NCI-H226 (cell line): ENCODE results near the gene XIRP1.
"Not testable (repeated sequence)": the region's sequence is repeated elsewhere in the genome, so short reads cannot be mapped to it uniquely, and the experiment has no call there.

Source experiments
- DNase-seq: peaks from one replicate; pipeline ENCODE4 v3.0.0-alpha.2; 2015

The XIRP1 gene, protein sequence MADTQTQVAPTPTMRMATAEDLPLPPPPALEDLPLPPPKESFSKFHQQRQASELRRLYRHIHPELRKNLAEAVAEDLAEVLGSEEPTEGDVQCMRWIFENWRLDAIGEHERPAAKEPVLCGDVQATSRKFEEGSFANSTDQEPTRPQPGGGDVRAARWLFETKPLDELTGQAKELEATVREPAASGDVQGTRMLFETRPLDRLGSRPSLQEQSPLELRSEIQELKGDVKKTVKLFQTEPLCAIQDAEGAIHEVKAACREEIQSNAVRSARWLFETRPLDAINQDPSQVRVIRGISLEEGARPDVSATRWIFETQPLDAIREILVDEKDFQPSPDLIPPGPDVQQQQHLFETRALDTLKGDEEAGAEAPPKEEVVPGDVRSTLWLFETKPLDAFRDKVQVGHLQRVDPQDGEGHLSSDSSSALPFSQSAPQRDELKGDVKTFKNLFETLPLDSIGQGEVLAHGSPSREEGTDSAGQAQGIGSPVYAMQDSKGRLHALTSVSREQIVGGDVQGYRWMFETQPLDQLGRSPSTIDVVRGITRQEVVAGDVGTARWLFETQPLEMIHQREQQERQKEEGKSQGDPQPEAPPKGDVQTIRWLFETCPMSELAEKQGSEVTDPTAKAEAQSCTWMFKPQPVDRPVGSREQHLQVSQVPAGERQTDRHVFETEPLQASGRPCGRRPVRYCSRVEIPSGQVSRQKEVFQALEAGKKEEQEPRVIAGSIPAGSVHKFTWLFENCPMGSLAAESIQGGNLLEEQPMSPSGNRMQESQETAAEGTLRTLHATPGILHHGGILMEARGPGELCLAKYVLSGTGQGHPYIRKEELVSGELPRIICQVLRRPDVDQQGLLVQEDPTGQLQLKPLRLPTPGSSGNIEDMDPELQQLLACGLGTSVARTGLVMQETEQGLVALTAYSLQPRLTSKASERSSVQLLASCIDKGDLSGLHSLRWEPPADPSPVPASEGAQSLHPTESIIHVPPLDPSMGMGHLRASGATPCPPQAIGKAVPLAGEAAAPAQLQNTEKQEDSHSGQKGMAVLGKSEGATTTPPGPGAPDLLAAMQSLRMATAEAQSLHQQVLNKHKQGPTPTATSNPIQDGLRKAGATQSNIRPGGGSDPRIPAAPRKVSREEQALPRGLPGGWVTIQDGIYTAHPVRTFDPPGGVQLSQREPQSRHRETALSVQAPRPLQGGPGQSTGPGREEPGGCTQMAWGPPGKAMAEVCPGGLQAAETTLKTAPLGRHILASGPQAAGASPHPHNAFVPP (N-terminal part only)

DNA sequence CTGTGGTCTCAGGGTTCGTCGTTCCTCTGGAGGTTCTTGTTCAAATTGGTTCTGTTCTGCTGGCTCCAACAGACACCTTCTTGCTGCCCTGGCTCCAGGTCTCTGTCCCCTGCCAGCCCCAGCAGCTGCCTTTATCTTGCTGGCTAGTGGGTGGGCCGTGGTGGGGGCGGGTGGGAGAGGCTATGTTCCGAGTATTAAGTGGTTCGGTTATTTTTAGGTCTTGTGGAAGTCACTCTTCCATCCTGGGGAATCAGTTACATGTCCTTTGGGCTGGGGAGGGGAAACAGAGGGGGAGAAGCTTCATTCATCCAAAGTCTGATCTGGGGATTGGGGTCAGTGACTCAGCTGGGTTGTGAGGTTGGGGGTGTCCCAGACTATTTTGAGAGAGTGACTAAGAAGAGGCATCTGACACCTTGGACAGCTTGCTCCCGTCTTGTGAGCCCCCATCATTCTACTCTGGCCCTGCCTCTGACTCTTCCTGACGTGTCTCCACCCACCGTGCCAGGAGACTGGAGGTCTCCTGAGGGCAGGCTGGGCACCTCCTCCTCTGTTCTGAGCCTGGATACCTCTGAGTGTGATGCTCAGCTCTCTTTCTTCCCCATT, at the start of gene XIRP1:
Gene XIRP1 (minus strand): TSS at position 106 of the 603 bp plus-strand sequence. CDS start 3,150 bp downstream, outside the sequence.
- DNase-seq: no peak

DNA sequence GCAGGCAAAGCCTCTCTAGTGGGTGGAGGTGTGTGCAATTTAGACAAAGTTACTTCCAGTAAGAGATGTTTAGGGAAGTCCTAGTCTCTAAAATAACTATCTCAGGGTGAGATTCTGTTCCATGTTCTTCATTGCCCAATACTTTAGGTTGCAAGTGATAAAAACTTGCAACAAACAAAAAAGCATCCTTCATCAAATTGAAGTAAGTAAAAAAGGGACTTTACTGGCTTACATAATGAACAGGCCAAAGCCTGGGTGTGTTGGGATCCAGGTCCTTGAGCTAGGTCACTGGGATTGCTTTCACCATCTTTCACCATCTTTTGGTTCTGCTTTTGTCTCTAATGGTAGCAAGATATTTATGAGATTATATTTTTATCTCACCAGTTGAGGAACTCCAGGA, 49.2 kb upstream of the XIRP1 start:
- no peak for DNase-seq

DNA sequence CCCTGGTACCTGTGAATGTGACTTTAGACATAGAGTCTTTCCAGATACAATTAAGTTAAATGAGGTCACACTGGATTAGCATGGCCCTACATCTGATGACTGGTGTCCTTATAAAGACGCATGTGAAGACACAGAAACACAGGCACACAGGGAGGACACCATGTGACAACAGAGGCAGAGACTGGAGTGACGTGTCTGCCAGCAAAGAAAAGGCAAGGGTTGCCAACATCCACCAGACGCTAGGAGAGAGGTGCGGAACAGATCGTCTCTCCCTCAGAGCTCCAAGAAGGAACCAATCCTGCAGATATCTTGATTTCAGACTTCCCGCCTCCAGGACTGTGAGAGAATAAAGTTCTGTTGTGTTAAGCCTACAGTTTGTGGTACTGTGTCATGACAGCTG, 44.6 kb upstream of the XIRP1 start:
- DNase-seq: no peak

DNA sequence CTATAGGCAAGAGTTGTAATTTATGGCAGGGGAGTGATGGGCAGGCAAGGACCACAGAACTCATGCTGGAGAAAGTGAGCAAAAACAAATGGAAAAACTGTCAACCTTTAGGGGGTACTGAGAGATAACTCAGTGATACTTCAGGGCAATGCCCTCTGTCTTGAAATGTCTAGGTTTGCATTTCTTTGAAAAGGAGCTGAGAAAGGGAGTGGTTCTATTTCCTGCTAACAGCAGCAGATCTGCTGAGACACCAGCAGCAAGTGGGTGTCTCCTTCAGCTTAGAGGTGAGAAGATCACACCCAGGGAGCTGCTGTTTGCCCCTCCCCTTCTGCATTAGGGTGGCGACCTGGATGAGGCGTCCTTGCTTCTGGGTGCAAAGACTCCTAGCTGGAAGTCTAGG, 42.3 kb upstream of the XIRP1 start:
- no peak for DNase-seq

DNA sequence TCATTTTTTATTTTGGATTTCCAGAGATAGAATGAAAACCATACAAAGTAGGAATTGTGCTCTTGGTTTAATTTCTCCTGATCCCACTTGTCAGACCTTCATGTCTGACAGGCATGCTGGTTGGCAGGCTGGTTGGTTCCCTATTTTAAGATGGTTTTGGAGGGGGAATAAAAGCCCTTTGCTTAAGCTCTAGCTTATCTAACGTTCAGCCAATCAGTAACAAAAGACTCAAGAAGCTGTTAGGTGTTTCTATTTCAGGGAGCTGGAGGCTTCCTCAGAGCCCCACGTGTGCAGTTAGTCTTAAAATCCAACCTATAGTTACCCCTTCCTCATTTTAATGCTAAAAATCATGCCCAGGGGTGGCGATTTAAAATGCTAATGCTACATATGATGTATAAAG, 40.5 kb upstream of the XIRP1 start:
- no peak for DNase-seq

DNA sequence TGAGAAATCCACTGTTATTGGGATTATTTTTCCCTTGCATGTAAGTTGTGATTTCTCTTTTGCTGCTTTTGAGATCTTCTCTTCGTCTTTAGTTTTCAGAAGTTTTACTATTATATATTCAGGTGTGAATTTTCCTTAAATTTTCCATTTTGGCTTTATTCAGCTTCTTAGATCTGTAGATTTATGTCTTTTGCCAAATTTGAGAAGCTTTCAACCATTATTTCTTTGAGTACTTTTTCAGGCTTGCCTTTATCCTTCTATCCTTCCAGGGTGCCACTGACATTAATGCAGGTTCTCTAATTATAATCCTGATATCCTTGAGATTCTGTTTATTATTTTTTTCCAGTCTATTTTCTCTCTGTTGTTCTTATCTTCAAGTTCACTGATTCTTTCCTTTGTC, 38.1 kb upstream of the XIRP1 start:
- no peak for DNase-seq

DNA sequence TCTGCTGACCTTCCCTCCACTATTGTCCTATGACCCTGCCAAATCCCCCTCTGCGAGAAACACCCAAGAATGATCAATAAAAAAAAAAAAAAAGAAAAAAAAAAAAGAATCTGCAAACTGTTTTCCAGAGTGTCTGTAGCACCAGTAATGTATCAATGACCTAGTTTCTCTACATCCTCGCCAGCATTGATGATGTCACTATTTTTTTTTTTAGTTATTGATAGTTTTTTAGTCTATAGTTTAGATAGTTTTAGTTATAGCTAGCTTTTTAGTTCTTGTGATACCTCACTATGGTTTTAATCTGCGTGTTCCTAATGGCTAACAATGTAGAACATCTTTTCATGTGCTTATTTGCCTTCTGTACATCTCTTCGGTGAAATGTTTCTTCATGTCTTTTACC, 36.1 kb upstream of the XIRP1 start:
- no peak for DNase-seq

DNA sequence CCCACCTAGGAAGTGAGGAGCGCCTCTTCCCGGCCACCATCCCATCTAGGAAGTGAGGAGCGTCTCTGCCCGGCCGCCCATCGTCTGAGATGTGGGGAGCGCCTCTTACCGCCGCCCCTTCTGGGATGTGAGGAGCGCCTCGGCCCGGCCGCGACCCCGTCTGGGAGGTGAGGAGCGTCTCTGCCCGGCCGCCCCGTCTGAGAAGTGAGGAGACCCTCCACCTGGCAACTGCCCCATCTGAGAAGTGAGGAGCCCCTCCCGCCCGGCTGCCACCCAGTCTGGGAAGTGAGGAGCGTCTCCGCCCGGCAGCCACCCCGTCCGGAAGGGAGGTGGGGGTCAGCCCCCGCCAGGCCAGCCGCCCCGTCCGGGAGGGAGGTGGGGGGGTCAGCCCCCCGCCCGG, 35.2 kb upstream of the XIRP1 start:
- not testable (repeated sequence) for DNase-seq

DNA sequence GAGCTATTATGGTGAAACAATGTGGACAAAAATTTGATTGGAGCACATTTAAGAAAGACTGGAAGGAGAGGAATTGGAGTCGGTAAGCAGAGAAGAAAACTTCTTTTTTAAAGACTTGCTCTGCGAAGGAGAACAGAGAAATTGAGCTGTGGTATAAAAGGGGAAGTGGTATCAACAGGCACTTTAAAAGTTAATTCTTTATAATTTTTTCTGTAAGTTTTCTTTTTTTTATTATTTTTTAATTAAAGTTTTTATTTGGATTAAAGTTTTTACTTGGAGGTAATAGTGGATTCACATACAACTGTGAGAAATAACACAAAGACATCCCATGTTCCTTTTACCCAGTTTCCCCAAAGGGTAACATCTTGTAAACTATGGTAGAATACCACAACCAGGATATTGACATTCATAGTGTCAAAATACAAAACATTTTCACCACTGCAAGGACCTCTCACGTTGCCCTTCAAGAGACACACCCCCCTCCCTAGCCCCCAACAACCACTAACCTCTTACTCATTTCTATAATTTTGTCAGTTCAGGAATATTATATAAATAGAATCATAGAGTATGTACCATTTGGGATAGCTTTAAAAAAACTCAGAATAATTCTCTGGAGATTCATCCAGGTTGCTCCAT, 33.8 kb upstream of the XIRP1 start:
- DNase-seq: no peak

DNA sequence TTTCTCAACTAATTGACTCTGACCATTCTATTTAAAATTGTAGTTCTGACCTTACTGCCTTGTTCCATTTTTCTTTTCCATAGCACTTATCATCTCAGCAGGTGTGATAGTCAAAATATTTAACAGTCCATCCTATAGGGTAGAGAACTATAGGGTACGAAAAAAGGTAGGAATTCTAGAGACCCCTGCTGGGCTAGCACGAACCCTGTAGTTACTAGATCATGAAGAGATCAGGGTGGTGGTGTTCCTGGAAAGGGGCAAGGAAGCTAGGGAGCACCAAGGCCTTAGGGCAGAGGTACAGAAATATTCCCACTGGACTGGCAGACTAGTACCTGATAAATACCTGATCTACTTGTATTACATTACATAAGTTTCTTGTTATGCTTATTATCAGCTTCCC, 31.9 kb upstream of the XIRP1 start:
- no peak for DNase-seq

DNA sequence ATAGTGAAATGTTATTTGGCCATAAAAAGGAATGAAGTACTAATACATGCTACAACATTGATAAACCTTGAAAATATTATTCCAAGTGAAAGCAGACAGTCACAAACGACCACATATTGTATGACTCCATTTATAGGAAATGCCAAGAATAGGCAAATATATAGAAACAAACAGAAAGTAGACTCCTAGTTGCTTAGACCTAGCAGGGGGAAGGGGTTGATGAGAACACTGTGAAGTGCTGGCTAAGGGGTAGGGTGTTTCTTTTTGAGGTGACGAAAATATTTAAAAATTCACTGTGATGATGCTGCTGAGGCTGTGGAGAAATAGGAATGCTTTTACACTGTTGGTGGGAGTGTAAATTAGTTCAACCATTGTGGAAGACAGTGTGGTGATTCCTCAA, 30.5 kb upstream of the XIRP1 start:
- DNase-seq: no peak

DNA sequence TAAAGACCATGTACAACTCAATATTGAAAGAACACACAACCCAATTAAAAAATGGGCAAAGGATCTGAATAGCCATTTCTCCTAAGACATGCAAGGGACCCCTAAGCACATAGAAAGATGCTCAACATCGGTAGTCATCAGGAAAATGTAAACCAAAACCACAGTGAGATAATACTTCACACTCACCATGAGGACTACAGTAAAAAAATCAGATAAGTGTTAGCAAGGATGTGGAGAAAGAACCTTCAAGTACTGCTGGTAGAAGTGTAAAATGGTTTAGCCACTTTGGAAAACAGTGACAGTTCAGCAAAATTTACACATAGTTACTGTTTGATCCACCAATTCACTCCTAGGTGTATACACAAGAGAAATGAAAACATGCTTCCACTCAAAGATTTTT, 30.1 kb upstream of the XIRP1 start:
- no peak for DNase-seq

DNA sequence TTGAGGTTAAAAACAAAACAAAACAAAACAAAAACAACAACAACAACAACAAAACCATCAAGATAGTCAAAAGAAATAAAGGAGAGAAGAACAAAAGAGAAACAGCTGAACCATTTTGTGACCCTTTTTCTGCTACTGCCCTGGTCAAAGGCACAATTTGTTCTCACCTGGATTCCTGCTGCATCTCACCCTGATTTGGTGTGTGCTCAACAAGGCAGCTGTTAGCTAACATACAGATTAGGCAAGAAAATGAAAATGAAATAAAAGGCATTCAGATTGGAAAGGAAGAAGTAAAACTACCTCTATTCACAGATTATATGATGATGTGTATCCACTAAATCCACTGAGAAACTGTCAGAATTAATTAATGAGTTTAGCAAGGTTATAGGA, 28.7 kb upstream of the XIRP1 start:
- no peak for DNase-seq

DNA sequence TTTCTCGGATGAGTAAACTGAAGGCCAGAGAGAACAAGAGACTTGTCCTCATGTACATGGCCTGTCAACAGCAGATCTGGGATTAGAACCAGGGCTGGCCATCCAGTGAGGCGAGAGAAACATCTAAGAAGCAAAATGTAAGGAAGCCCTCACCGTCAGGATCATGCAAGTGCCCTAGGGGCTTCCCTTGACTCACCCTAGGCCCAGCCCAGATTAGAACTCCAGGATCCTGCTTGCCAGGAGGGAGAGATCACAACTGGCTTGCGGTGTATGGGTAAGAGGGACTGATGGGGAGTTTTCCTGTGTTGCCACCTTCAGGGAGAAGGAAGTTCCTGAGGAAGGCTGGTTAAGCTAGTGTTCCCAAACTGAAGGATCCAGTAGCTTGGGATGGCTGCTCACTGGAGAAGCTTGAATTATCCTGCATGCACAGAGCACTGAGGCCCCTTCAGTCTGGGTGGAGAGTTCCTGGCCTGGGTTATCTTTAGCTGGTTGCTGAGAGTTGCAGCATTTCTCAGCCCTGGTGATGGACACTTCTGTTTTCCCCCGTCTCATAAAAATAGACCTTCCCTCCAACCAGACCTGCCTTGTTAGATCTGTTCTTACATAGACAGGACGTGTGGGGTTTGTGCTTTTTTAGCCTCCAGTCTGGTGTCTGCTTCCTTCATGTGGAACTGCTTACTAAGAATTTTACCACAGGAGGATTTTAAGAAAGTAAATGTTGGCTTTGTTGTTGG, 28.2 kb upstream of the XIRP1 start:
- no peak for DNase-seq

DNA sequence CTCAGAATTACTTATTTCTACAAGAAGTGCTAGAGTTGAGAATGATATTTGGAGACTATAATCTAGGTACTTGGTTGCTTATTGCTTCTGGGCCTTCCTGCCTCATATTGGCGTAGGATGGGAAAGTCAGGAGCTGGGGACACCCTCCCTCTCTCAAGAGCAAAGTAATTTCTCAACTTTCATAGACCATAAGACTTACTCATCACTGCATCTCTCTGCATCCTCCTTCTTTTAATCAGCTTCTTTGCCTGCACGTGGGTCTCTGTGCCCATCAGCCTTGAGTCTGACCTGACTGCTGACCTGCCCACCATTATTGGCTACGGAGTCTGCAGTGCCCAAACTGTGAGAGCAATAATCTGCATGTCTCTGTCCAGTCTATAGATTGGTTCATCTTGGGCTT, 27.3 kb upstream of the XIRP1 start:
- no peak for DNase-seq

DNA sequence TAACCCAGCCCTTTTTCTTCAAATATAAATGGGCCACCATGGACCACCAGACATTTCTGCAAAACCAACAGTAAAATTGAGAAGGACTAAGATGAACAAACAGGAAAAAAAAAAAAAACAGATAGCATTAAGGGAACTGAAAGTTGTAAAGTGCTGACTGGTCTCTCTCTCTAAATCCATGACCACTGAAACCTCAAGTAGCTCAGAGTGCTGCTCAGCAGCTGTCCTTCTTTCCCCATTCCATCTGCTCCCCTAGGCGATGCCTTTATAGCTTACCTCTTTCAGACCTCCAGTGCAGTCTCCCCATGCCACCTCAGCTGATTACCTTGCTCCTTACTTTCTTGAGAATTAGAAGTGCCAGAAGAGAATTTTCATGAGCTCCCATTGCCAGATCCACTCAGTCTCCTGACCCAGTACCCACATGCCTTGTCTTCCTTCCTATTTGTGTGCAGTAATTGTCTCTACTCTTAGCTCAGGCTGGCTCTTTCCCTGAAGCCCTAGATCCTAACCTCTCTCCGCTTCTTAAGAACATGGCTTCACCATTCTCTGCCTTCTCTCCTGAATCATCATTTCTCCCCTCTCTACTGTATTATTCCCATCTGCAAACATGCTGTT, 23.9 kb upstream of the XIRP1 start:
- no peak for DNase-seq

DNA sequence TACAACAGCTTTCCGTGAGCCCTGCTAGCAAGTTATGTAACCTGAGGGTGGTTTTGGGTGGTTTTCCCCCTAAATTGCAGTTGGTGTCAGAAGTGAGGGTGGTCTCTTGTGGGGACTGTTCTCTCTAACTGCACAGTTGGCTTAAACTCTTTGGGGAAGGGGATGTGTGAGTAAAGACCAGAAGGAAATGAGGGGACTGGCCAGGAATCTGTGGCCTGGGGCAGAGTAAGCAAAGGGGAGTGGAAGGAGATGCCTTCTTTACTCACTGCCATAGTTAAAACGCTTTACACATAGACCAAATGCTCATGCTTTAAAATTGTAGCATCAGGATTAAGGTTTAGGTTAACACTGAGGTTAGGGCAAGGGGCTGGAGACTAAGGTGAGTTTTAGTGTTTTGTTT, 21.2 kb upstream of the XIRP1 start:
- no peak for DNase-seq

DNA sequence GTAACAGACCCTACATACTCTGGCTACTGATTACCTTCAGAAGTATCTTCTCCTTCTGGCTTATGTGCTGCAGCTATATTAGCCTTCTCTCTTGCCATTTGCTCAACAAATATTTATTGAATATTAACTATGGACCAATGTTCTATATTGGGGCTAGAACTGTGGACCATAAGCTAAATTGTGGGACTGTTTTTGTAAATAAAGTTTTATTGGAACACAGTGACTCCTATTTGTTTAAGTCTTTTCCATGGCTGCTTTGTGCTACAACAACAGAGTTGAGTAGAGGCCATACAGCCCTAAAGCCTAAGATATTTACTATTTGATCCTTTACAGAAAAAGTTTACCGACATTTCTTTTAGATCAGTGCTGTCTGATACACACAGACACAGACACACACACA, 20.3 kb upstream of the XIRP1 start:
- DNase-seq: no peak

DNA sequence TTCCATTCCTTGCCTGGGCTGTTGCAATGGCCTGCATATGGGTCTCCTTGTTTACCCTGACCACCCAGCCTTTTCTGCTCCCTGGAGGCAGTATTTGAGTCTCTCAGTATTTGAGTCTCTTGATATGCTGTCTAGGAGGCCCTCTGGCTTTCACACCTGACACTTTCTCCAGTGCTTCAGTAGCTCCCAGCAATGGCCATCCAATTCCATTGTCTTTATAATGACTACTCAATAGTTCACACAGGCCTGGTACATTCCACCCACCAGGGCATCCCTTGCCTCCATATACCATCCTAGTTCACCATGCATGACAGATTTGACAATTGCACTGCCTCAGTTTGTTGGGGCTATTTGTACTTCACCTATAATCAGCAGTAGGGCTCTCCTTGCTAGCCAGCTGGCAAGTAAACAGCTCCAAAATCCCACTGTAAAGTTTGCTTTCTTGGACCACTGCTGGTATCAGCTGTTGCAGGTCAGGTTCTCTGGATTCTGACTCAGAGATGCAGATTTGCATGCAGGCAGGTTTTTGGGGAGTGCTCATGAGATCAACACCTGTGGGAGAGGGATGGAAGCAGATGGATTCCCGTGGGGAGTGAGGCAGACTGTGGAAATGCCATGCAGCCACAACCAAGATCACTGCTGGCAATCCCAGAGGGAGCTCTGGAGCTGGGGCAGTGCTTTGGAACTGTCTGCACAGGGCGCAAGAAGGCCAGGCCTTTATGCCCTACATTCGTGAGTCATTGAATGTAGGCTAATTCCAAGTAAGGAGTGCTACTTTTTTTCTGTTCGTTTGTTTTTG, 19.1 kb upstream of the XIRP1 start:
- DNase-seq: no peak

DNA sequence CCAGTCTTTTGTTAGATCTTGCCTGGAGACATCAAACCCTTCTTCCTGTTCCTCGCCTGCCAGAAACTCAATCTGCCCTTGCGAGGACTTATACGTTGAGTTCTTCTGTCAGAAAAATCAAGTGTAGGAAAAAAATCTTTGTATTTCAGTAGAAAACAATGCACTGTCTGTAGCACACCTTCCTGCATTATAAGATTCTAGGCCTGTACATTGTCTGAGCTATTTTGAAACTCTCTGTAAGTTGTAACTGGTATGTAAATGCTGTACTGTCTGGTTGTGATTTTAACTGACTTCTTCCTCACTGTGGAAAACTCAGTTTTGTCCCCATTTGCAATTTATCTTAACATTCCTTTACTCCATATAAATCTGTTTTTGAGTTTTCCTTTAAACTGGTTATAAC, 17.7 kb upstream of the XIRP1 start:
- DNase-seq: no peak
